Measurements from ENCODE around the gene ASH1L. TPM values are rescaled to one million over a fixed set of nuclear protein-coding genes. Genes with fewer than 3 reads are reported as not detected.
"Not testable (repeated sequence)": the region's sequence is repeated elsewhere in the genome, so short reads cannot be mapped to it uniquely, and the experiment has no call there.

Gene ASH1L
- total RNA-seq, 4 donors from 2014 or later: 43.7 to 57.1 (median 52.0) TPM

DNA sequence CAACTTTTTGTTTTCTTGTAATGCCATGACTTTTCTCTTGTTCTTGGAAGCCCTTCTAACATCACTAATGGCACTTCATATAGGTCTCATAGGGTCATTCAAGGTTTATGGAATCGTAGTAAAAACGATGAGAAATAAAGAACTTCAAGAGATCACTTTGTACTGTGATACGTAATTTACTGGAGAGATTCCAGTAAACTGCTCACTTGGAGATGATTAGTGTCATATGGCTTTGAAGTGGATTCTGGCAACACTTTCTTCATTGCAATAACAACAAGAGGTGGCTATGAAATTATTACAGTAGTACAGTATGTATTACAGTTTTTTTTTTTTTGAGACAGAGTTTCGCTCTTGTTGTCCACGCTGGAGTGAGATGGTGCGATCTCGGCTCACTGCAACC, 138.5 kb downstream of the ASH1L start:
- no peak for TF ChIP-seq POLR2A (IDR thresholded peaks at IDR 0.05)
- TF ChIP-seq, protein P1, sequence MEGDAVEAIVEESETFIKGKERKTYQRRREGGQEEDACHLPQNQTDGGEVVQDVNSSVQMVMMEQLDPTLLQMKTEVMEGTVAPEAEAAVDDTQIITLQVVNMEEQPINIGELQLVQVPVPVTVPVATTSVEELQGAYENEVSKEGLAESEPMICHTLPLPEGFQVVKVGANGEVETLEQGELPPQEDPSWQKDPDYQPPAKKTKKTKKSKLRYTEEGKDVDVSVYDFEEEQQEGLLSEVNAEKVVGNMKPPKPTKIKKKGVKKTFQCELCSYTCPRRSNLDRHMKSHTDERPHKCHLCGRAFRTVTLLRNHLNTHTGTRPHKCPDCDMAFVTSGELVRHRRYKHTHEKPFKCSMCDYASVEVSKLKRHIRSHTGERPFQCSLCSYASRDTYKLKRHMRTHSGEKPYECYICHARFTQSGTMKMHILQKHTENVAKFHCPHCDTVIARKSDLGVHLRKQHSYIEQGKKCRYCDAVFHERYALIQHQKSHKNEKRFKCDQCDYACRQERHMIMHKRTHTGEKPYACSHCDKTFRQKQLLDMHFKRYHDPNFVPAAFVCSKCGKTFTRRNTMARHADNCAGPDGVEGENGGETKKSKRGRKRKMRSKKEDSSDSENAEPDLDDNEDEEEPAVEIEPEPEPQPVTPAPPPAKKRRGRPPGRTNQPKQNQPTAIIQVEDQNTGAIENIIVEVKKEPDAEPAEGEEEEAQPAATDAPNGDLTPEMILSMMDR (IDR thresholded peaks at IDR 0.05 in 4 of 5, conservative IDR thresholded peaks at IDR 0.05 in 1 of 5): no peak
- Histone ChIP-seq H3K4me3 (no peak overlapping the region), H3K36me3 (no peaks in the 10 kb centered on the region), H3K4me1 (no peaks in the 10 kb centered on the region), H3K27me3 (no peaks in the 10 kb centered on the region), H3K27ac (no peak overlapping the region), H3K9me3 (no peaks in the 10 kb centered on the region)
- in situ Hi-C loops (cut with MboI; ENCODE audit: low sequenced_read_pairs in 4 of 4): no loop called here
- no peak for ATAC-seq
- DNase-seq: no peak
- intact Hi-C loops (cut with DNase I; ENCODE audit: low total_unique reads): no loop called here

DNA sequence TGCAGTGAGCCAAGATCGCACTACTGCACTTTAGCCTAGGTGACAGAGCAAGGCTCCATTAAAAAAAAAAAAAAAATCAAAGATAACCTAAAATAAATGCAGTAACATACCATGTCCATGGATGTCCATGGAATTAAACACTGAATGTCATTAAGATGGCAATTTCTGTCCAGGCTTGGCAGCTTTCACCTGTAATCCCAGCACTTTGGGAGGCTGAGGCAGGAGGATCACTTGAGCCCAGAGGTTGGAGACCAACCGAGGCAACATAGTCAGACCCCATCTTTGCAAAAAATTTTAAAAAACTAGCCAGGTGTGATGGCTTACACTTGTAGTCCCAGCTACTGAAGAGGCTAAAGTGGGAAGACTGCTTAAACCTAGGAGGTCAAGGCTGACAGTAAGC, 141.8 kb downstream of the ASH1L start:
- Histone ChIP-seq H3K27ac (no peak overlapping the region), H3K27me3 (no peaks in the 10 kb centered on the region), H3K4me1 (no peaks in the 10 kb centered on the region), H3K4me3 (no peak overlapping the region), H3K36me3 (no peaks in the 10 kb centered on the region), H3K9me3 (no peaks in the 10 kb centered on the region)
- DNase-seq: no peak
- in situ Hi-C loops (cut with MboI; ENCODE audit: low sequenced_read_pairs in 4 of 4): no loop called here
- intact Hi-C loops (cut with DNase I; ENCODE audit: low total_unique reads): no loop called here
- TF ChIP-seq, protein P1 (IDR thresholded peaks at IDR 0.05 in 4 of 5, conservative IDR thresholded peaks at IDR 0.05 in 1 of 5): no peak
- TF ChIP-seq POLR2A (IDR thresholded peaks at IDR 0.05): no peak
- no peak for ATAC-seq

DNA sequence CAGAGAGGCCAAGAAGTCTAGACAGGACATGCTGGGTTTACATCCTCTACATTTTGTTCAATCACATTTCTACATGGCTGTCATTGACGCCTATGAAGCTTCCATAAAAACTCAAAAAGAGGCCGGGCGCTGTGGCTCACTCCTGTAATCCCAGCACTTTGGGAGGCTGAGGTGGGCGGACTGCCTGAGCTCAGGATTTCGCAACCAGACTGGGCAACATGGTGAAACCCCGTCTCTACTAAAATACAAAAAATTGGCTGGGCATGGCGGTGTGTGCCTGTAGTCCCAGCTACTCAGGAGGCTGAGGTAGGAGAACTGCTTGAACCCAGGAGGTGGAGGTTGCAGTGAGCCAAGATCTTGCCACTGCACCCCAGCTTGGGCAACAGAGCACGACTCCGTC, 150.8 kb downstream of the ASH1L start:
- H3K9me3 ChIP-seq; H3K27me3 ChIP-seq; in situ Hi-C loops (cut with MboI; ENCODE audit: low sequenced_read_pairs in 4 of 4); H3K36me3 ChIP-seq; DNase-seq; ATAC-seq; H3K27ac ChIP-seq; H3K4me1 ChIP-seq; H3K4me3 ChIP-seq: not testable (repeated sequence)
- intact Hi-C loops (cut with DNase I; ENCODE audit: low total_unique reads): loop anchor here (5.0 kb wide), 1 partner anchor 180 kb away; no protein-coding TSS in a partner anchor

DNA sequence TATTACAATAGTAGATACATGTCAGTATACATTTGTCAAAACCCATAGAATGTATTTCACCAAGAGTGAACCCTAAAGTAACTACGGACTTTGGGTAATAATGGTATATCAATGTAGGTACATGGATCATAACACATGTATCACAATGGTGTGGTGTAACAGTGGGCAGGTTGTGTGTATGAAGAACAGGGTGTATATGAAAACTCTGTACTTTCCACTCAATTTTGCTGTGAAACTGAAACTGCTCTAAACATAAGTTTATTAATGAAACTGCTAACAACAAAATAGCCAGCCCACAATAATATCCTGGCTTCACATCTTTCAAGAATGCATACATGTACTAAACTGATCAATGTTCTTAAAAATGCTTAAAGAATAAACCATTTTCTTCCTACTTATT, 151.7 kb downstream of the ASH1L start:
- H3K36me3 ChIP-seq: peaks cover 0 to 7% of the 10 kb centered on the region in 2 donors
- H3K9me3 ChIP-seq: no peaks in the 10 kb centered on the region
- no peaks in the 10 kb centered on the region for H3K27me3 ChIP-seq
- H3K4me3 ChIP-seq: no peak overlapping the region
- H3K27ac ChIP-seq: no peak overlapping the region
- H3K4me1 ChIP-seq: no peaks in the 10 kb centered on the region
- TF ChIP-seq, protein P1 (IDR thresholded peaks at IDR 0.05 in 4 of 5, conservative IDR thresholded peaks at IDR 0.05 in 1 of 5): no peak
- no peak for TF ChIP-seq POLR2A (IDR thresholded peaks at IDR 0.05)
- no peak for DNase-seq
- no peak for ATAC-seq
- intact Hi-C loops (cut with DNase I; ENCODE audit: low total_unique reads): loop anchor here (5.0 kb wide), 1 partner anchor 181 kb away; no protein-coding TSS in a partner anchor
- in situ Hi-C loops (cut with MboI; ENCODE audit: low sequenced_read_pairs in 4 of 4): no loop called here

DNA sequence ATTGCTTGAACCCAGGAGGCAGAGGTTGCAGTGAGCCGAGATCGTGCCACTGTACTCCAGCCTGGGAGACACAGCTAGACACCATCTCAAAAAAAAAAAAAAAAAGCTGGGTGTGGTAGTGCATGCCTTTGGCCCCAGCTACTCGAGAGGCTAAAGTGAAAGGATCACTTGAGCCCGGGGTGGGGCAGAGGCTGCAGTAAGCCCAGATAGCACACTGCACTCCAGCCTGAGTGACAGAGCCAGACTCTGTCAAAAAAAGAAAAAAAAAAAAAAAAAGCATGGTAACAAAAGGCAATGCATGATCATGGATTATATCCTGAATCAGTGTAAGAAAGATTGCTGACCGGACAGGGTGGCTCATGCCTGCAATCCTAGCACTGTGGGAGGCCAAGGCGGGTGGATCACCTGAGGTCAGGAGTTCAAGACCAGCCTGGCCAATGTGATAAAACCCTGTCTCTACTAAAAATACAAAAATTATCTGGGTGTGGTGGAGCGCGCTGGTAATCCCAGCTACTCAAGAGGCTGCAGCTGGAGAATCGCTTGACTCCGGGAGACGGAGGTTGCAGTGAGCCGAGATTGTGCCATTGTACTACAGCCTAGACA, 165.6 kb downstream of the ASH1L start:
- no peaks in the 10 kb centered on the region for H3K9me3 ChIP-seq
- DNase-seq (no peak), ATAC-seq (no peak)
- H3K27me3 ChIP-seq: no peaks in the 10 kb centered on the region
- no peak overlapping the region for H3K27ac ChIP-seq
- H3K36me3 ChIP-seq: peaks cover 2 to 53% of the 10 kb centered on the region in 2 donors
- H3K4me3 ChIP-seq: no peak overlapping the region
- in situ Hi-C loops (cut with MboI; ENCODE audit: low sequenced_read_pairs in 4 of 4) (no loop called here), intact Hi-C loops (cut with DNase I; ENCODE audit: low total_unique reads) (no loop called here)
- no peak for TF ChIP-seq POLR2A (IDR thresholded peaks at IDR 0.05)
- TF ChIP-seq, protein P1 (IDR thresholded peaks at IDR 0.05 in 4 of 5, conservative IDR thresholded peaks at IDR 0.05 in 1 of 5): no peak
- no peaks in the 10 kb centered on the region for H3K4me1 ChIP-seq
